ENCODE results near the gene EVC2.

Gene EVC2

GRCh38 chr4:5561286-5561685, 147.1 kb downstream of the EVC2 start:
- no peak for ATAC-seq
- no peak for TF ChIP-seq CSRNP3 (CRISPR knock-in tag; IDR thresholded peaks at IDR 0.05)
- TF ChIP-seq, protein P1, sequence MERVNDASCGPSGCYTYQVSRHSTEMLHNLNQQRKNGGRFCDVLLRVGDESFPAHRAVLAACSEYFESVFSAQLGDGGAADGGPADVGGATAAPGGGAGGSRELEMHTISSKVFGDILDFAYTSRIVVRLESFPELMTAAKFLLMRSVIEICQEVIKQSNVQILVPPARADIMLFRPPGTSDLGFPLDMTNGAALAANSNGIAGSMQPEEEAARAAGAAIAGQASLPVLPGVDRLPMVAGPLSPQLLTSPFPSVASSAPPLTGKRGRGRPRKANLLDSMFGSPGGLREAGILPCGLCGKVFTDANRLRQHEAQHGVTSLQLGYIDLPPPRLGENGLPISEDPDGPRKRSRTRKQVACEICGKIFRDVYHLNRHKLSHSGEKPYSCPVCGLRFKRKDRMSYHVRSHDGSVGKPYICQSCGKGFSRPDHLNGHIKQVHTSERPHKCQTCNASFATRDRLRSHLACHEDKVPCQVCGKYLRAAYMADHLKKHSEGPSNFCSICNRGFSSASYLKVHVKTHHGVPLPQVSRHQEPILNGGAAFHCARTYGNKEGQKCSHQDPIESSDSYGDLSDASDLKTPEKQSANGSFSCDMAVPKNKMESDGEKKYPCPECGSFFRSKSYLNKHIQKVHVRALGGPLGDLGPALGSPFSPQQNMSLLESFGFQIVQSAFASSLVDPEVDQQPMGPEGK (CRISPR knock-in tag; IDR thresholded peaks at IDR 0.05; ENCODE audit: borderline replicate concordance), result no peak
- no peak for TF ChIP-seq TOX (CRISPR knock-in tag; IDR thresholded peaks at IDR 0.05; ENCODE audit: borderline replicate concordance)
- no peak for TF ChIP-seq ZNF565 (CRISPR knock-in tag; conservative IDR thresholded peaks at IDR 0.05; ENCODE audit: low read depth)
- no peak for TF ChIP-seq CSDC2 (CRISPR knock-in tag; IDR thresholded peaks at IDR 0.05)
- no peak for TF ChIP-seq BACH2 (CRISPR knock-in tag; IDR thresholded peaks at IDR 0.05; ENCODE audit: borderline replicate concordance)
- no peak for TF ChIP-seq ARNTL (CRISPR knock-in tag; IDR thresholded peaks at IDR 0.05; ENCODE audit: borderline replicate concordance, low read depth)
- no peak for TF ChIP-seq TSHZ2 (CRISPR knock-in tag; IDR thresholded peaks at IDR 0.05)
- no peak for TF ChIP-seq ZFP3 (CRISPR knock-in tag; IDR thresholded peaks at IDR 0.05)
- TF ChIP-seq ESRRG (CRISPR knock-in tag; IDR thresholded peaks at IDR 0.05), result no peak
- no peak for TF ChIP-seq RARB (CRISPR knock-in tag; IDR thresholded peaks at IDR 0.05)
- TF ChIP-seq SNAI2 (CRISPR knock-in tag; IDR thresholded peaks at IDR 0.05), result no peak
- no peak for TF ChIP-seq PPARA (CRISPR knock-in tag; IDR thresholded peaks at IDR 0.05; ENCODE audit: borderline replicate concordance)
- no peak for TF ChIP-seq GLIS3 (CRISPR knock-in tag; IDR thresholded peaks at IDR 0.05)
- TF ChIP-seq TCF4 (CRISPR knock-in tag; IDR thresholded peaks at IDR 0.05; ENCODE audit: borderline replicate concordance), result no peak
- no peak for TF ChIP-seq ZNF8 (CRISPR knock-in tag; IDR thresholded peaks at IDR 0.05)
- no peak for TF ChIP-seq ISL1 (CRISPR knock-in tag; IDR thresholded peaks at IDR 0.05)
- no peak for TF ChIP-seq ZC3H10 (CRISPR knock-in tag; IDR thresholded peaks at IDR 0.05)

- TF ChIP-seq TSHZ2 (CRISPR knock-in tag; IDR thresholded peaks at IDR 0.05), result no peak
- TF ChIP-seq CSRNP3 (CRISPR knock-in tag; IDR thresholded peaks at IDR 0.05), result no peak
- no peak for TF ChIP-seq ZNF70 (CRISPR knock-in tag; IDR thresholded peaks at IDR 0.05)
- TF ChIP-seq ZFP30 (CRISPR knock-in tag; IDR thresholded peaks at IDR 0.05), result no peak
- no peak for TF ChIP-seq ZFP3 (CRISPR knock-in tag; IDR thresholded peaks at IDR 0.05)
- no peak for TF ChIP-seq SNAI2 (CRISPR knock-in tag; IDR thresholded peaks at IDR 0.05)
- TF ChIP-seq ARNTL (CRISPR knock-in tag; IDR thresholded peaks at IDR 0.05; ENCODE audit: borderline replicate concordance, low read depth), result no peak
- TF ChIP-seq, protein P2, sequence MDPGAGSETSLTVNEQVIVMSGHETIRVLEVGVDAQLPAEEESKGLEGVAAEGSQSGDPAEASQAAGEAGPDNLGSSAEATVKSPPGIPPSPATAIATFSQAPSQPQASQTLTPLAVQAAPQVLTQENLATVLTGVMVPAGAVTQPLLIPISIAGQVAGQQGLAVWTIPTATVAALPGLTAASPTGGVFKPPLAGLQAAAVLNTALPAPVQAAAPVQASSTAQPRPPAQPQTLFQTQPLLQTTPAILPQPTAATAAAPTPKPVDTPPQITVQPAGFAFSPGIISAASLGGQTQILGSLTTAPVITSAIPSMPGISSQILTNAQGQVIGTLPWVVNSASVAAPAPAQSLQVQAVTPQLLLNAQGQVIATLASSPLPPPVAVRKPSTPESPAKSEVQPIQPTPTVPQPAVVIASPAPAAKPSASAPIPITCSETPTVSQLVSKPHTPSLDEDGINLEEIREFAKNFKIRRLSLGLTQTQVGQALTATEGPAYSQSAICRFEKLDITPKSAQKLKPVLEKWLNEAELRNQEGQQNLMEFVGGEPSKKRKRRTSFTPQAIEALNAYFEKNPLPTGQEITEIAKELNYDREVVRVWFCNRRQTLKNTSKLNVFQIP (CRISPR knock-in tag; IDR thresholded peaks at IDR 0.05; ENCODE audit: borderline replicate concordance, low read depth), result no peak
- TF ChIP-seq ESRRG (CRISPR knock-in tag; IDR thresholded peaks at IDR 0.05), result no peak
- no peak for TF ChIP-seq GLIS3 (CRISPR knock-in tag; IDR thresholded peaks at IDR 0.05)
- TF ChIP-seq, protein P1 (CRISPR knock-in tag; IDR thresholded peaks at IDR 0.05; ENCODE audit: borderline replicate concordance), result no peak
- no peak for TF ChIP-seq BACH2 (CRISPR knock-in tag; IDR thresholded peaks at IDR 0.05; ENCODE audit: borderline replicate concordance)
- TF ChIP-seq ISL1 (CRISPR knock-in tag; IDR thresholded peaks at IDR 0.05), result no peak
- ATAC-seq, result no peak
Observed at GRCh38 chr4:5558502-5558901, 149.9 kb downstream of the EVC2 start.

All from SK-N-SH treated with all-trans-retinoic acid at 6 μM for 48 hours (cell line).